ENCODE results near the gene TAF1.
"Not testable (repeated sequence)": the region's sequence is repeated elsewhere in the genome, so short reads cannot be mapped to it uniquely, and the experiment has no call there.

Gene TAF1

GRCh38 chrX:71365875-71366673, at the start of gene TAF1:
TSS of gene TAF1 (plus strand) at chrX:71366357. CDS start at chrX:71366375, 18 bp downstream.
- DNase-seq: peak; percentile 55 to 82 (median 64)

GRCh38 chrX:71316959-71317358, 49.2 kb upstream of the TAF1 start:
- DNase-seq: not testable (repeated sequence)

GRCh38 chrX:71320126-71320525, 46.0 kb upstream of the TAF1 start:
- no peak for DNase-seq

GRCh38 chrX:71321731-71322130, 44.4 kb upstream of the TAF1 start:
- DNase-seq: no peak

GRCh38 chrX:71324452-71324851, 41.7 kb upstream of the TAF1 start:
- not testable (repeated sequence) for DNase-seq

- no peak for DNase-seq
Observed at GRCh38 chrX:71326394-71326793, 39.8 kb upstream of the TAF1 start.

GRCh38 chrX:71349151-71349665, 16.9 kb upstream of the TAF1 start:
- not testable (repeated sequence) for DNase-seq

- DNase-seq: not testable (repeated sequence)
Observed at GRCh38 chrX:71349867-71350266, 16.3 kb upstream of the TAF1 start.

- DNase-seq: not testable (repeated sequence)
Observed at GRCh38 chrX:71352439-71352838, 13.7 kb upstream of the TAF1 start.

- DNase-seq: no peak
Observed at GRCh38 chrX:71364221-71364620, 1.9 kb upstream of the TAF1 start.

- DNase-seq: no peak
Observed at GRCh38 chrX:71365356-71365874, 742 bp upstream of the TAF1 start.

GRCh38 chrX:71366674-71367256, 608 bp downstream of the TAF1 start:
- peak in 2 of 4 experiments; percentile 14 to 21 for DNase-seq

- DNase-seq: no peak
Observed at GRCh38 chrX:71367396-71367795, 1.2 kb downstream of the TAF1 start.

GRCh38 chrX:71372388-71372787, 6.2 kb downstream of the TAF1 start:
- DNase-seq: no peak

GRCh38 chrX:71378732-71379131, 12.6 kb downstream of the TAF1 start:
- no peak for DNase-seq

GRCh38 chrX:71391725-71392124, 25.6 kb downstream of the TAF1 start:
- not testable (repeated sequence) for DNase-seq

- no peak for DNase-seq
Observed at GRCh38 chrX:71393919-71394318, 27.8 kb downstream of the TAF1 start.

- no peak for DNase-seq
Observed at GRCh38 chrX:71396576-71396975, 30.4 kb downstream of the TAF1 start.

- no peak for DNase-seq
Observed at GRCh38 chrX:71400710-71401109, 34.6 kb downstream of the TAF1 start.

GRCh38 chrX:71416260-71416659, 50.1 kb downstream of the TAF1 start:
- not testable (repeated sequence) for DNase-seq

- no peak for DNase-seq
Observed at GRCh38 chrX:71420686-71421085, 54.5 kb downstream of the TAF1 start.

GRCh38 chrX:71432733-71433132, 66.6 kb downstream of the TAF1 start:
- DNase-seq: no peak

GRCh38 chrX:71438750-71439149, 72.6 kb downstream of the TAF1 start:
- DNase-seq: no peak

- no peak for DNase-seq
Observed at GRCh38 chrX:71439420-71439819, 73.3 kb downstream of the TAF1 start.
